Hepatocyte (in vitro differentiated cells): ENCODE data around the gene TMEM14C. TPM values are rescaled to one million over a fixed set of nuclear protein-coding genes. Genes with fewer than 3 reads are reported as not detected.

Source experiments
- DNase-seq: peaks from one replicate; pipeline ENCODE4 v3.0.0-alpha.2; 2016; ENCODE audit warnings: low spot score
- H2AFZ ChIP-seq: fragments of 200-600 bp; sonication (generic); 2 replicates; pipeline ENCODE4 v1.6.0; 2016; ENCODE audit warnings: antibody characterized with exemption, mild to moderate bottlenecking
- H3K27ac ChIP-seq: fragments of 200-600 bp; sonication (generic); 2 replicates; pipeline ENCODE4 v1.5.1; 2016; ENCODE audit warnings: mild to moderate bottlenecking
- H3K27me3 ChIP-seq: fragments of 200-600 bp; sonication (generic); 2 replicates; pipeline ENCODE4 v1.6.1; 2016
- H3K36me3 ChIP-seq: fragments of 200-600 bp; sonication (generic); replicated peaks from 2 replicates; pipeline ENCODE4 v1.5.1; 2016; ENCODE audit warnings: low read depth; ENCODE audit not compliant: insufficient read depth
- H3K4me1 ChIP-seq: fragments of 200-600 bp; sonication (generic); 2 replicates; pipeline ENCODE4 v1.5.1; 2016; ENCODE audit warnings: mild to moderate bottlenecking, moderate library complexity; ENCODE audit not compliant: insufficient read depth
- H3K4me2 ChIP-seq: fragments of 200-600 bp; sonication (generic); 2 replicates; pipeline ENCODE4 v1.6.0; 2016
- H3K4me3 ChIP-seq: fragments of 200-600 bp; sonication (generic); 2 replicates; pipeline ENCODE4 v1.5.1; 2016; ENCODE audit warnings: mild to moderate bottlenecking
- H3K79me2 ChIP-seq: fragments of 200-600 bp; sonication (generic); 2 replicates; pipeline ENCODE4 v1.6.0; 2017; ENCODE audit warnings: mild to moderate bottlenecking
- H3K9me2 ChIP-seq: fragments of 200-600 bp; sonication (generic); replicated peaks from 2 replicates; pipeline ENCODE4 v1.6.0; 2017; ENCODE audit warnings: mild to moderate bottlenecking; ENCODE audit not compliant: insufficient read depth
- H3K9me3 ChIP-seq: fragments of 200-600 bp; sonication (generic); 2 replicates; pipeline ENCODE4 v1.5.1; 2016; ENCODE audit warnings: low read depth, mild to moderate bottlenecking
- H4K20me1 ChIP-seq: fragments of 200-600 bp; sonication (generic); 2 replicates; pipeline ENCODE4 v1.6.0; 2016; ENCODE audit warnings: mild to moderate bottlenecking; ENCODE audit not compliant: insufficient read depth, poor library complexity, severe bottlenecking
- CTCF ChIP-seq: fragments of 200-600 bp; sonication (generic); IDR thresholded peaks from 2 replicates; pipeline ENCODE4 v1.5.1; 2016; ENCODE audit warnings: antibody characterized with exemption, mild to moderate bottlenecking; ENCODE audit not compliant: poor library complexity
- EZH2 ChIP-seq: fragments of 200-600 bp; sonication (generic); IDR thresholded peaks from 2 replicates; pipeline ENCODE4 v1.6.1; 2016; ENCODE audit warnings: antibody characterized with exemption, mild to moderate bottlenecking, borderline replicate concordance
- EZH2phosphoT487 ChIP-seq: fragments of 200-600 bp; sonication (generic); IDR thresholded peaks from one replicate; pipeline ENCODE4 v1.6.1; 2018; ENCODE audit warnings: antibody characterized with exemption, mild to moderate bottlenecking, low read depth, moderate library complexity; ENCODE audit not compliant: unreplicated experiment, severe bottlenecking
- WGBS: methylation state at CpG from one replicate; pipeline ENCODE4 v1.1.6; 2016; ENCODE audit warnings: low lambda C conversion rate; ENCODE audit errors: missing lambda C conversion rate; 5-methylcytosine and 5-hydroxymethylcytosine counted together
- polyA plus RNA-seq: library from polyadenylated mRNA; unstranded; fragments of >200 nt; fragmentation: Nextera tagmentation; extraction: Ambion mirVana; gene quantifications from 2 replicates; pipeline ENCODE4 v1.2.1, GENCODE V29; 2016
- total RNA-seq: library from RNA; depleted of rRNA; stranded (reverse); fragments of >200 nt; gene quantifications from 2 replicates; pipeline ENCODE4 v1.2.3, GENCODE V29; 2014

The TMEM14C gene
- total and polyA plus RNA-seq, 2 experiments from 2014 or later = 155 to 176 TPM

GRCh38 chr6:10742251-10742650 is 19.4 kb downstream of the TMEM14C start:
- Histone ChIP-seq H3K4me3 (no peak overlapping the region), H3K27me3 (no peaks in the 10 kb centered on the region), H3K36me3 (no peaks in the 10 kb centered on the region), H3K4me2 (no peak overlapping the region), H2AFZ (no peak overlapping the region), H3K9me2 (no peaks in the 10 kb centered on the region), H4K20me1 (no peaks in the 10 kb centered on the region), H3K4me1 (peaks cover 4% of the 10 kb centered on the region), H3K79me2 (peaks cover 4% of the 10 kb centered on the region), H3K27ac (no peak overlapping the region), H3K9me3 (no peaks in the 10 kb centered on the region)
- TF ChIP-seq EZH2 = no peak
- TF ChIP-seq CTCF = no peak
- no peak for TF ChIP-seq EZH2phosphoT487
- WGBS = 96% methylated on average over 12 of the region's 12 CpGs
- no peak for DNase-seq

DNA sequence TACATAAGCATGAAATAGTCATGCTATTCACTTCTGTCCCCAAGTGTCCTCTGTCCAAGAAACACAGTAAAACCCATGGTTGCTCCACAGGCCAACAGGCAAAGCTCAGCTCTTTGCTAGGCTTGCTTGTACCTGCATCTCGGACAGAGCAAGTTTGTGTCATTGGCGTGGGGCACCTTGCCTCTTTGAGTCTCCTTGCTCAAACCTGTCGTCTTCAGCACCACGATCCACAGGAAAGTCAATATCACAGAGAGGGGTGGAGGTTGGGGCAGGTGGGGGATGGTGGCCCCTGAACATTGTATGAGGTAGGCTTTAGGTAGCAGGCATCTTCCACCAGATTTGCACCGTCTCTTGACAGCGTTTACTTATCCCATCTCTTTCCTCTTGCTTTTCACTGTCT is 20.6 kb downstream of the TMEM14C start:
- 86% methylated on average over 6 of the region's 6 CpGs for WGBS

DNA sequence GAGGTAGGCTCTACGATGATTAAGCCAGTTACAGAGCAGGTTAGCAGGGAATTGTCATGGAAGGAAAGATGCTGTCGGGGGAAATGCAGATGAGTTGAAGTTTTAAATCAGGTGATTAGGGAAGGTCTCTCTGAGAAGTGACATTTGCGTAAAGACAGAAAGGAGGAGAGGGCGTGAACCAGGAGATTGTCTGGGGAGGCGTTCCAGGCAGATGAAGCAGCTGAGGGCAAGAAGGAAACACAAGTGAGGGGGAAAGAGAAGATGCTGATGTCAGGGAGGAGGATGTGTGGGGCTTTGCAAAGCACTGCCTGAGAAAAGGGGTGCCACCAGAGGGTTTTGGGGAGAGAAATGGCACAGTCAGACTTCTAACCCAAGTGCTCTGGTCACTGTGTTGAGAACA is 22.2 kb downstream of the TMEM14C start:
- DNase-seq = no peak
- Histone ChIP-seq H3K79me2 (peaks cover 23% of the 10 kb centered on the region), H3K27ac (no peak overlapping the region), H3K27me3 (no peaks in the 10 kb centered on the region), H3K4me3 (no peak overlapping the region), H3K4me2 (no peak overlapping the region), H3K36me3 (no peaks in the 10 kb centered on the region), H3K9me3 (no peaks in the 10 kb centered on the region), H3K4me1 (peaks cover 24% of the 10 kb centered on the region), H3K9me2 (no peaks in the 10 kb centered on the region), H2AFZ (no peak overlapping the region), H4K20me1 (peaks cover 5% of the 10 kb centered on the region)
- WGBS = 81% methylated on average over 5 of the region's 5 CpGs
- no peak for TF ChIP-seq EZH2
- no peak for TF ChIP-seq EZH2phosphoT487
- TF ChIP-seq CTCF = no peak

More for the DNA sequence above, 20.6 kb downstream of the TMEM14C start:
- Histone ChIP-seq H3K4me1 (peaks cover 8% of the 10 kb centered on the region), H3K9me3 (no peaks in the 10 kb centered on the region), H3K4me3 (no peak overlapping the region), H2AFZ (no peak overlapping the region), H3K36me3 (no peaks in the 10 kb centered on the region), H3K27me3 (no peaks in the 10 kb centered on the region), H3K79me2 (peaks cover 8% of the 10 kb centered on the region), H3K4me2 (no peak overlapping the region), H3K9me2 (no peaks in the 10 kb centered on the region), H3K27ac (no peak overlapping the region), H4K20me1 (peaks cover 4% of the 10 kb centered on the region)
- DNase-seq = no peak
- TF ChIP-seq CTCF = no peak
- TF ChIP-seq EZH2 = no peak

DNA sequence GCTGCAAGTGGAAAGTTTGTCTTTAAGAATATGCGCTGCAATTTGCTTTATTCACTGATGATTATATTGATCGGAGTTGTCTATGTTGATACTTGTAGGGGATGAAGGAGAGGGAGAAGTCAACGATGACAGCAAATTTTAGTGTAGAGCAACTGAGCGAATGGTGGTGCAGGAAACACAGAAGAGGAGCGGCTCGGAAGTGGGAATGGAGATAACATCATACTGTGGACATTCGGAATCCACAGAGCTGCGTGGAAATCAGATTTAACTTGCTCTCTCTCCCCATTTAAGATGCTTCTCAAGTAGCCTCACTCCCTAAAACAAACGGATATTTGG is 24.0 kb downstream of the TMEM14C start:
- Histone ChIP-seq H3K27ac (peak overlapping the region; percentile 75), H3K36me3 (no peaks in the 10 kb centered on the region)

More for the DNA sequence above, 24.0 kb downstream of the TMEM14C start:
- Histone ChIP-seq H2AFZ (peak overlapping the region; percentile 83), H3K9me3 (no peaks in the 10 kb centered on the region), H3K9me2 (no peaks in the 10 kb centered on the region), H3K79me2 (peaks cover 38% of the 10 kb centered on the region), H3K4me1 (peaks cover 27% of the 10 kb centered on the region), H4K20me1 (peaks cover 5% of the 10 kb centered on the region), H3K27me3 (no peaks in the 10 kb centered on the region), H3K4me3 (peak overlapping the region; percentile 40), H3K4me2 (peak overlapping the region; percentile 86)
- 79% methylated on average over 9 of the region's 9 CpGs for WGBS
- no peak for DNase-seq
- TF ChIP-seq EZH2 (no peak), EZH2phosphoT487 (no peak), CTCF (no peak)
